Smooth muscle cell of bladder (primary cell): Measurements from ENCODE around the gene HAS3. TPM values are rescaled to one million over a fixed set of nuclear protein-coding genes. Genes with fewer than 3 reads are reported as not detected.

Experiments
- total RNA-seq: library from RNA; depleted of rRNA; stranded (reverse); fragments of >200 nt; gene quantifications from 2 replicates; pipeline ENCODE4 v1.2.3, GENCODE V29; 2014

Gene HAS3, protein sequence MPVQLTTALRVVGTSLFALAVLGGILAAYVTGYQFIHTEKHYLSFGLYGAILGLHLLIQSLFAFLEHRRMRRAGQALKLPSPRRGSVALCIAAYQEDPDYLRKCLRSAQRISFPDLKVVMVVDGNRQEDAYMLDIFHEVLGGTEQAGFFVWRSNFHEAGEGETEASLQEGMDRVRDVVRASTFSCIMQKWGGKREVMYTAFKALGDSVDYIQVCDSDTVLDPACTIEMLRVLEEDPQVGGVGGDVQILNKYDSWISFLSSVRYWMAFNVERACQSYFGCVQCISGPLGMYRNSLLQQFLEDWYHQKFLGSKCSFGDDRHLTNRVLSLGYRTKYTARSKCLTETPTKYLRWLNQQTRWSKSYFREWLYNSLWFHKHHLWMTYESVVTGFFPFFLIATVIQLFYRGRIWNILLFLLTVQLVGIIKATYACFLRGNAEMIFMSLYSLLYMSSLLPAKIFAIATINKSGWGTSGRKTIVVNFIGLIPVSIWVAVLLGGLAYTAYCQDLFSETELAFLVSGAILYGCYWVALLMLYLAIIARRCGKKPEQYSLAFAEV
- total RNA-seq = 2.4 and 7.6 TPM in 2 replicates

GRCh38 chr16:69105501-69106361 lies at the start of gene HAS3:
Gene HAS3, plus strand, starts transcription at chr16:69105653. Its CDS starts 3,743 bp downstream, at chr16:69109396.

DNA sequence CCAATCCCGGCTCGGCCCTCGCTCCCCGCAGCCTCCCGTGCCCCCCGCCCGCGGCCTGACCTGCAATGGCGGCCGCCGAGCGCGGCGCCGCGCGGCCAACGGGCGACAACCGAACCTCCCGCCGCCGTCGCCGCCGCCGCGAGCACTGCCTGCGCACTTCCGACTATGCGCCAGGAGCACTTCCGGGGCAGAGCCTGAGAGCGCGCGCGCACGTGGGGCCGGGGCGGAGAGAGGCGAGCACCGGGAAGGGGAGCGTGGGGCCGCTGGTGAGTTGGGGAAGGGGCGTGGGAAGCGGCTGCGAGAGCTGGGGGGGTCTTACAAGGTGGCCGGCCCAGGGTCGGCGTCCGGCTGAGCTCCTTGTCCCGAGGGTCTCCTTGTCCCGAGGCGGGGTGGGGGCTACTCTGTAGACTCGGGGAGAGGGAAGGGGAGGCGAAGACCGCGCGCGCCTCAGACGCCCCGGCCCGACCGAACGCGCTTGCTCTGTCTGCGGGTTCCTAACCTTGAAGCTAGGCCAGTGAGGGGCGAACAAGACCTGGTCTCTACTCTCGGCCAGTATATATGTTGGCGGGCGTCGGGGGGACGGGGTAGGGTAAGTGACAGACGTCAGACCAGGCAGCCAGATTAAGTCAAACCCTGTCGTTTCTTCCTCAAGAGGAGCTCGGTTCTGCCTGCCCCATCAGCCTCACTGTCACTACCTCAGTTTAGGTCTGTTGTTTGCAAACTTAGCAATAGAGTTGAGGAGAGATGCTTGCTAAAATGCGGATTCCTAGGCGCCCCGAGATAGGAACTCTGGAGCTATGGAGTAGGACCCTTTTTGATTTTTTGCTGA lies 27.2 kb downstream of the HAS3 start, which contains the start of the genes CHTF8 and UTP4:
CHTF8 (minus strand) TSS at position 165 of the 829 bp plus-strand sequence. CDS start 11,130 bp downstream, outside the sequence.
UTP4 (plus strand) TSS at position 226 of the 829 bp plus-strand sequence. CDS start 811 bp downstream, outside the sequence.

Other genes starting within 250 kb of the HAS3 start
- gene CHTF8, start 26.9 kb downstream of the HAS3 start, total RNA-seq = 30.0 and 31.6 TPM in 2 replicates
- gene UTP4, start 27.0 kb downstream of the HAS3 start, total RNA-seq = 14.6 and 16.4 TPM in 2 replicates
- 43.2 and 58.3 TPM in 2 replicates for gene SNTB2, start 81.5 kb downstream of the HAS3 start, total RNA-seq
- 28.7 and 33.5 TPM in 2 replicates for gene VPS4A, start 205.7 kb downstream of the HAS3 start, total RNA-seq
- gene PDF, start 224.9 kb downstream of the HAS3 start, total RNA-seq = 7.1 and 9.5 TPM in 2 replicates
- 23.6 and 31.8 TPM in 2 replicates for gene COG8, start 233.9 kb downstream of the HAS3 start, total RNA-seq
- gene NIP7, start 234.1 kb downstream of the HAS3 start, total RNA-seq = 16.4 and 19.8 TPM in 2 replicates
- 0.28 TPM in 1 of 2 replicates, not detected in the other for gene TMED6, start 246.1 kb downstream of the HAS3 start, total RNA-seq